ENCODE results near the gene TRUB1.

DNA sequence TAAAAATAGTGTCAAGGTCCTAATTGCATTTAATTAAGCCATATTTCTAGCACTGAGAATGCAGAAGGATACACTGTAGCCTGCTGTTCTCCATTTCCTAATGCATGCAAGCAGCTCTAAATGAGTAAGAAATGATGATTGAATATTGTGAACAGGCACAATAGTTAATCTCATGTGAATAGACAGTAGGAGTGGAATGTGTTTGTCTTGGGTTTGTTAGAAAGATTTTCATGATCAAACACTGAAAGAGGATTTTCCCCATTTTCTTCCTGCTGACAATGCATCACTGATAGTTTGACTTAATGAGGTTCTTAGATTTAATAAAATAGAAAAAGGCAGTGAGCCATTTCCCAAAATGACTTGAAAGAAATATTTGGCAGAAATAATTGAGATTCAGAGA lies 43.1 kb upstream of the TRUB1 start:
- TF ChIP-seq, protein P1, sequence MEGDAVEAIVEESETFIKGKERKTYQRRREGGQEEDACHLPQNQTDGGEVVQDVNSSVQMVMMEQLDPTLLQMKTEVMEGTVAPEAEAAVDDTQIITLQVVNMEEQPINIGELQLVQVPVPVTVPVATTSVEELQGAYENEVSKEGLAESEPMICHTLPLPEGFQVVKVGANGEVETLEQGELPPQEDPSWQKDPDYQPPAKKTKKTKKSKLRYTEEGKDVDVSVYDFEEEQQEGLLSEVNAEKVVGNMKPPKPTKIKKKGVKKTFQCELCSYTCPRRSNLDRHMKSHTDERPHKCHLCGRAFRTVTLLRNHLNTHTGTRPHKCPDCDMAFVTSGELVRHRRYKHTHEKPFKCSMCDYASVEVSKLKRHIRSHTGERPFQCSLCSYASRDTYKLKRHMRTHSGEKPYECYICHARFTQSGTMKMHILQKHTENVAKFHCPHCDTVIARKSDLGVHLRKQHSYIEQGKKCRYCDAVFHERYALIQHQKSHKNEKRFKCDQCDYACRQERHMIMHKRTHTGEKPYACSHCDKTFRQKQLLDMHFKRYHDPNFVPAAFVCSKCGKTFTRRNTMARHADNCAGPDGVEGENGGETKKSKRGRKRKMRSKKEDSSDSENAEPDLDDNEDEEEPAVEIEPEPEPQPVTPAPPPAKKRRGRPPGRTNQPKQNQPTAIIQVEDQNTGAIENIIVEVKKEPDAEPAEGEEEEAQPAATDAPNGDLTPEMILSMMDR (conservative IDR thresholded peaks at IDR 0.05) = no peak
- no peak for TF ChIP-seq EZH2 (IDR thresholded peaks at IDR 0.05; ENCODE audit: low read depth)

Data from PC-9 (cell line).